Stomach (tissue), 4 donors: ENCODE data around the gene KDM4E.

Source experiments
- EP300 ChIP-seq: sonication (generic); formaldehyde crosslinking; IDR thresholded peaks from one replicate; pipeline ENCODE4 v1.6.1; 2017; ENCODE audit warnings: antibody characterized with exemption
- POLR2AphosphoS5 ChIP-seq, 3 donors: sonication (generic); formaldehyde crosslinking; IDR thresholded peaks; one replicate each; pipeline ENCODE4 v1.6.1; 2016; ENCODE audit warnings: antibody characterized with exemption in 3 of 3
- TF ChIP-seq, protein P1 (sequence below), 7 experiments: fragments of 450-650 bp in 4 of 7; fragments of 200-600 bp in 3 of 7; sonication (generic) in 3 of 7; IDR thresholded peaks; one replicate each; pipeline ENCODE4 v1.5.1; 2016 to 2019; ENCODE audit warnings: antibody characterized with exemption in 7 of 7, control low read depth in 2 of 7, mild to moderate bottlenecking in 1 of 7

DNA sequence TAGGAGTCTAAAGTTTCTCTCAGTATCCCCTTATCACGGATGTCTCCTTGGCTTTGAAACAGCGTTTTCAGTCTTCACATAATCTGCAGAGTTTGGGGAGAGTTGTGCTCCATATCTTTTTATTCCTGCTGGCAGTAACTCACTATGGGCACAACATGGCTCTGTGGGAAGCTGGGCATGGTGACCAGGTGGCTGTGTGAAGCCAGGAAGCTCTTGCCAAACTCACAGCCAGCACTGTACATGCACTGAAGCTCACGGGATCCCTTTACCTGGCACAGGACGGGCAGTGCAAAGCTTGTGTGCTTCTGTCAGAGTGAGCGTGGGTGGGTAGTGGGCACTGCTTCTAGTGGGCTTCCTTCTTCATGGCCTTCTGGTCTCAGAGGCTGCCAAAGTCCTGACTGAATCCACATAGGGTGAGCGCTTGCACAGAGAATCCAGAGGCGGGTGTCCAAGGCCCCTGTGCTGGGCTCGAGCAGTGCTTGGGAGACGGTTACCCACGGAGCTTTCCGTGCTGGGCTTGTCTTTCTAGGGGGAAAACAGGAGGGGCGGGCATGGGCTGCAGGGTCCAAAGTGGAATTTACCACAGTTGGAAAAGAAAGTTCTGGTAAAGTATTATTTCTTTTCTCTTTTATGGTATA lies 10.8 kb upstream of the KDM4E start:
- TF ChIP-seq, protein P1, sequence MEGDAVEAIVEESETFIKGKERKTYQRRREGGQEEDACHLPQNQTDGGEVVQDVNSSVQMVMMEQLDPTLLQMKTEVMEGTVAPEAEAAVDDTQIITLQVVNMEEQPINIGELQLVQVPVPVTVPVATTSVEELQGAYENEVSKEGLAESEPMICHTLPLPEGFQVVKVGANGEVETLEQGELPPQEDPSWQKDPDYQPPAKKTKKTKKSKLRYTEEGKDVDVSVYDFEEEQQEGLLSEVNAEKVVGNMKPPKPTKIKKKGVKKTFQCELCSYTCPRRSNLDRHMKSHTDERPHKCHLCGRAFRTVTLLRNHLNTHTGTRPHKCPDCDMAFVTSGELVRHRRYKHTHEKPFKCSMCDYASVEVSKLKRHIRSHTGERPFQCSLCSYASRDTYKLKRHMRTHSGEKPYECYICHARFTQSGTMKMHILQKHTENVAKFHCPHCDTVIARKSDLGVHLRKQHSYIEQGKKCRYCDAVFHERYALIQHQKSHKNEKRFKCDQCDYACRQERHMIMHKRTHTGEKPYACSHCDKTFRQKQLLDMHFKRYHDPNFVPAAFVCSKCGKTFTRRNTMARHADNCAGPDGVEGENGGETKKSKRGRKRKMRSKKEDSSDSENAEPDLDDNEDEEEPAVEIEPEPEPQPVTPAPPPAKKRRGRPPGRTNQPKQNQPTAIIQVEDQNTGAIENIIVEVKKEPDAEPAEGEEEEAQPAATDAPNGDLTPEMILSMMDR (IDR thresholded peaks at IDR 0.05) = no peak
- TF ChIP-seq POLR2AphosphoS5 (IDR thresholded peaks at IDR 0.05) (no peak), EP300 (no peak)
